Adrenal gland (tissue), 12 donors: ENCODE results near the gene GTF2F2. TPM values are rescaled to one million over a fixed set of nuclear protein-coding genes. Genes with fewer than 3 reads are reported as not detected.
A peak's percentile ranks its signal among the peaks of the same experiment; 100 is the strongest.

Experiments used
- DNase-seq, 7 donors: peaks; one replicate each; pipeline ENCODE4 v3.0.0-alpha.2; 2019 to 2020
- H3K27ac ChIP-seq, 5 donors: fragments of 200-600 bp; sonication (generic) in 4 of 5; 1 replicate in 3 of 5; 2 replicates in 2 of 5; pipeline versions ENCODE4 v1.5.1 to v1.8.0; 2016 to 2020; ENCODE audit warnings: mild to moderate bottlenecking in 1 of 5
- H3K27me3 ChIP-seq: fragments of 200-600 bp; 2 replicates; pipeline ENCODE4 v1.8.0; 2021
- H3K36me3 ChIP-seq, 2 donors: fragments of 200-600 bp; replicated peaks in 1 of 2; 1 replicate in 1 of 2; 2 replicates in 1 of 2; pipeline versions ENCODE4 v1.5.1 to v1.8.0; 2018 to 2022
- H3K4me1 ChIP-seq, 2 donors: fragments of 200-600 bp; replicated peaks in 1 of 2; 1 replicate in 1 of 2; 2 replicates in 1 of 2; pipeline versions ENCODE4 v1.5.1 to v1.8.0; 2018 to 2021
- H3K4me3 ChIP-seq, 4 donors: fragments of 200-600 bp; sonication (generic) in 3 of 4; one replicate each; pipeline ENCODE4 v1.5.1; 2016 to 2018
- H3K9me3 ChIP-seq, 3 donors: fragments of 200-600 bp; sonication (generic) in 1 of 3; replicated peaks in 1 of 3; 1 replicate in 2 of 3; 2 replicates in 1 of 3; pipeline versions ENCODE4 v1.5.1 to v1.8.0; 2016 to 2021
- CTCF ChIP-seq, 6 experiments: fragments of 450-650 bp in 4 of 6; fragments of 200-600 bp in 2 of 6; sonication (generic) in 1 of 6; IDR thresholded peaks; 1 replicate in 5 of 6; 2 replicates in 1 of 6; pipeline versions ENCODE4 v1.5.1 to v1.8.0; 2016 to 2021; ENCODE audit warnings: antibody characterized with exemption in 6 of 6, mild to moderate bottlenecking in 2 of 6, moderate library complexity in 1 of 6
- POLR2A ChIP-seq, 2 donors: fragments of 450-650 bp; IDR thresholded peaks; one replicate each; pipeline ENCODE4 v1.6.1; 2017; ENCODE audit warnings: antibody characterized with exemption in 2 of 2, mild to moderate bottlenecking in 2 of 2, moderate library complexity in 1 of 2
- WGBS, 4 donors: extraction: QIAGEN DNeasy Blood & Tissue Kit in 2 of 4; methylation state at CpG; one replicate each; pipeline versions ENCODE4 v1.1.5 to v1.1.7; 2013 to 2017; 5-methylcytosine and 5-hydroxymethylcytosine counted together
- intact Hi-C, 2 donors: fragments of 100-400 bp; cut with DNase I; formaldehyde crosslinking; loops; one replicate each; pipeline versions ENCODE4 v1.14.1 to v1.15.0; 2022 to 2023
- polyA plus RNA-seq, 3 donors: library from polyadenylated mRNA; stranded (reverse); fragments of 200-250 nt in 2 of 3; fragments of 350-450 nt in 1 of 3; fragmentation: Illumina TruSeq in 1 of 3; extraction: RNeasy Lipid Tissue Mini Kit (QIAGEN cat#74804) in 1 of 3; gene quantifications; one replicate each; pipeline ENCODE4 v1.2.3, GENCODE V29; 2013 to 2014
- total RNA-seq, 9 donors: library from RNA; depleted of rRNA in 4 of 9; stranded (reverse); fragments of >200 nt in 4 of 9; fragments of 120-200 nt in 1 of 9; fragmentation: NEBNext Ultra II Directional in 1 of 9; extraction: Animal tissue kit (Norgen Biotek cat#: 25700) in 1 of 9; gene quantifications; one replicate each; pipeline versions ENCODE4 v1.1.0 to v1.2.4, GENCODE V29; 2013 to 2023
- donor health status: healthy with polysubstance abuse.
- donor health status: Bipolar disorder and iron deficiency.
- donor health status: DM: yes; HTN: yes; CAD: no.
- donor health status: DM: no; HTN: no; CAD: no.
- donor health status: DM: no; HTN: no; CAD: no.
- donor health status: DM: yes; HTN: yes; CAD: no.

The GTF2F2 gene
- total and polyA plus RNA-seq, 12 donors: 11.4 to 34.4 (median 23.0) TPM

GRCh38 chr13:45219123-45219891 is 99.0 kb downstream of the GTF2F2 start:
- peak in 1 of 7 donors; percentile 29 for DNase-seq
- Histone ChIP-seq H3K27me3 (no peaks in the 10 kb centered on the region), H3K27ac (peak overlapping the region; percentile 41 to 78 (median 61)), H3K4me1 (peaks cover 4 to 39% of the 10 kb centered on the region in 2 donors), H3K36me3 (no peaks in the 10 kb centered on the region), H3K4me3 (peak overlapping the region in 1 of 4 donors; percentile 46), H3K9me3 (no peaks in the 10 kb centered on the region)
- 39 to 54% (median 40%) methylated on average over 5 of the region's 5 CpGs for WGBS, 4 donors
- intact Hi-C loops: no loop called here
- TF ChIP-seq POLR2A (IDR thresholded peaks at IDR 0.05) (peak in 1 of 2 donors; percentile 82), CTCF (IDR thresholded peaks at IDR 0.05) (no peak)

- peak in 1 of 7 donors; percentile 30 for DNase-seq
- WGBS, 4 donors: 25 to 35% (median 33%) methylated on average over 4 of the region's 4 CpGs
- no peaks in the 10 kb centered on the region for H3K27me3 ChIP-seq
- intact Hi-C loops: no loop called here
- peaks cover 7 to 41% of the 10 kb centered on the region in 2 donors for H3K4me1 ChIP-seq
- peak overlapping the region in 4 of 5 donors; percentile 56 to 78 (median 64) for H3K27ac ChIP-seq
- peak overlapping the region in 1 of 4 donors; percentile 46 for H3K4me3 ChIP-seq
- TF ChIP-seq CTCF (IDR thresholded peaks at IDR 0.05) (no peak), POLR2A (IDR thresholded peaks at IDR 0.05) (no peak)
- no peaks in the 10 kb centered on the region for H3K9me3 ChIP-seq
- no peaks in the 10 kb centered on the region for H3K36me3 ChIP-seq
Measured at GRCh38 chr13:45219938-45220375, 99.6 kb downstream of the GTF2F2 start.

GRCh38 chr13:45220403-45220802 is 100.1 kb downstream of the GTF2F2 start:
- no peaks in the 10 kb centered on the region for H3K27me3 ChIP-seq
- 91 to 95% (median 95%) methylated on average over 4 of the region's 4 CpGs for WGBS, 4 donors
- intact Hi-C loops: no loop called here
- no peak overlapping the region for H3K4me3 ChIP-seq
- H3K9me3 ChIP-seq: no peaks in the 10 kb centered on the region
- H3K36me3 ChIP-seq: no peaks in the 10 kb centered on the region
- DNase-seq: no peak
- TF ChIP-seq CTCF (IDR thresholded peaks at IDR 0.05) (no peak), POLR2A (IDR thresholded peaks at IDR 0.05) (no peak)
- peaks cover 11 to 46% of the 10 kb centered on the region in 2 donors for H3K4me1 ChIP-seq
- peak overlapping the region in 3 of 5 donors; percentile 61 to 78 (median 67) for H3K27ac ChIP-seq

- no peak for DNase-seq
- Histone ChIP-seq H3K27ac (peak overlapping the region in 3 of 5 donors; percentile 9 to 62 (median 62)), H3K36me3 (no peaks in the 10 kb centered on the region), H3K4me1 (peaks cover 15 to 51% of the 10 kb centered on the region in 2 donors), H3K4me3 (no peak overlapping the region), H3K27me3 (no peaks in the 10 kb centered on the region), H3K9me3 (no peaks in the 10 kb centered on the region)
- TF ChIP-seq POLR2A (IDR thresholded peaks at IDR 0.05): no peak
- TF ChIP-seq CTCF (IDR thresholded peaks at IDR 0.05): no peak
- intact Hi-C loops: no loop called here
- 29 to 53% (median 41%) methylated on average over 3 of the region's 3 CpGs for WGBS, 4 donors
Measured at GRCh38 chr13:45222516-45222915, 102.2 kb downstream of the GTF2F2 start.
